Germinal center (tissue), 1 donor: ENCODE data around the gene COL11A1.
"Not testable (repeated sequence)": the region's sequence is repeated elsewhere in the genome, so short reads cannot be mapped to it uniquely, and the experiment has no call there.

Experiments used
- DNase-seq: peaks from one replicate; pipeline ENCODE4 v3.0.0; 2012; ENCODE audit warnings: mixed read lengths, low spot score

COL11A1 gene

GRCh38 chr1:102834688-102835320 is 273.5 kb downstream of the COL11A1 start:
- DNase-seq, result no peak

DNA sequence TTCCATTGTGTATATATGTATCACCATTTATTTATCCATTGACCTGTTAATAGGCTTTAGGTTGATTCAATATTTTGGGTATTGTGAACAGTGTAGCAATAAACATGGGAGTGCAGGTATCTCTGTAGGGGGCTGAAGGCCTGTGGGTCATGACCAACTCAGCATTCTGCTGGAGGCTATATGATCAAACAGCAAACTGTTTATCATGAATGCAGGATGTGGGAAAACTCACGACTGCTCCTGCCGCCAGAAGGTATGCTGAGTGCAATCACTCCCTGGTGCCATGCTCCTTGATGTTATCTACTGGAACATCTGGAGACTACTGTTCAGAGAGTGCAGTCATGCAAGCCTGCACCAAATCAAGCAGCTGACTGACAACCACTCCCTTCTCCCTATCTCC is 275.2 kb downstream of the COL11A1 start:
- DNase-seq, result no peak

GRCh38 chr1:102826706-102827105 is 281.6 kb downstream of the COL11A1 start:
- not testable (repeated sequence) for DNase-seq
